ENCODE data around the gene C19orf12.

C19orf12 gene

DNA sequence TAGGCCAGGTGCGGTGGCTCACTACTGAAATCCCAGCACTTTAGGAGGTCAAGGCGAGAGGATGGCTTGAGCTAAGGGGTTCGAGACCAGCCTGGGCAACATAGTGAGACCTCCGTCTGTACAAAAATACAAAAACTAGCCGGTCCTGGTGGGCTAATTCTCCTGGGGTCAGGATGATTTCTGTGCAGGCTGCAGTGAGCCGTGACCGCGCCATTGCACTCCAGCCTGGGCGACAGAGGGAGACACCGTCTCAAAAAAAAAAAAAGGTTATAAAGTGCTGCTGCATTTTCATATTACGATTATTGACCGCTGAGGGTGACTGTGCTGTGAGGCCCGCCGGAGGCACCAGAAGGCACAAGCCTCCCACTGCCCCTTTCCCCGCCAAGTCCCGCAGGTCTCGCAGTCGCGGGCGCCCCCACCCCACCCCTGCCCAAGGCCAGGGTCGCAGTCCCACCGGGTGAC, 50.3 kb downstream of the C19orf12 start:
- no peak for DNase-seq (ENCODE audit: low read depth, low spot score)

- no peak for DNase-seq (ENCODE audit: low read depth, low spot score)
Observed at GRCh38 chr19:29663861-29664752, 51.0 kb downstream of the C19orf12 start.

- no peak for DNase-seq (ENCODE audit: low read depth, low spot score)
Observed at GRCh38 chr19:29662604-29663404, 52.3 kb downstream of the C19orf12 start.

DNA sequence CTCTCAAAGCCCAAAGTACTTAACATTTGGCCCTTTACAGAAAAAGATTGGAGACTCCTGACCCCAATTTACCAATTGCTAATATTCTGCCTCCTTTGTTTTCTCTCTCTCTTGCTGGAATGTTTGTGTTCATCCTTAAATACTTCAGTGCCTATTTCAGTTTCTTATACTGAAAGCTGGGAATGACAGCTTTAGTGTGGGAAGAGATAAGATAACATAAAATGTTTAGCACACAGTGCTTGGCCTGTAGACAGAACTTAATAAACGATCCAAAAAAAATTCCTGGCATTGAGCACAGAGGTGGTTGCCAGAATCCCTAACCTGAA, 52.8 kb downstream of the C19orf12 start:
- DNase-seq (ENCODE audit: low read depth, low spot score) = no peak

- no peak for DNase-seq (ENCODE audit: low read depth, low spot score)
Observed at GRCh38 chr19:29660835-29661234, 54.2 kb downstream of the C19orf12 start.

DNA sequence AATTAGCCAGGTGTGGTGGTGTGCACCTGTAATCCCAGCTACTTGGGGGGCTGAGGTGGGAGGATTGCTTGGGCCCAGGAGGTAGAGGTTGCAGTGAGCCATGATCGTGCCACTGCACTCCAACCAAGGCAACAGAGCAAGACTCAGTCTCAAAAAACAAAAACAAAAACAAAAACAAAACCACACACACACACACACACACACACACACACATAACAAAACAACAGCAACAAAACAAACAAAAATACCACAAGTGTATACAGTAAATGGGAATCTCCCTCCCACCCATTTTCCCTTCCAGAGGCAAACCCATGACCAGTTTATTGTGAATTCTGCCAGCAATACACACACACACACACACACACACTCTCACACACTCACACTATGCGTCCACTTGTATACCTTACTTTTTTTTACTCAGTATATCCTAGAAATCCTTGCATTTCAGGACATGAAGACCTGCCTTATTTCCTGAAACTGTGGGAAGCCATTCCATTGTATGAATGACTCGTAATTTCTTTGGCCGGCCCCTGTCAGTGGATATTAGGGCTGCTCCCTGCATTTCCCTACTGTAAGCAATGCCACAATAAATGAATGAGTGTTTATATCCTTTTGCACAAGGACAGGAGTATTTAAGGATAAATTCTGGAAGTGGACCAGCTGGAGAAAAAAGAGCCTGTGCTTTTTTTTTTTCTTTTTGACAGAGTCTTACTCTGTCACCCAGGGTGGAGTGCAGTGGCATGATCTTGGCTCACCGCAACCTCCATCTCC, 56.7 kb downstream of the C19orf12 start:
- no peak for DNase-seq (ENCODE audit: low read depth, low spot score)

GRCh38 chr19:29655648-29656335, 59.3 kb downstream of the C19orf12 start:
- no peak for DNase-seq (ENCODE audit: low read depth, low spot score)

DNA sequence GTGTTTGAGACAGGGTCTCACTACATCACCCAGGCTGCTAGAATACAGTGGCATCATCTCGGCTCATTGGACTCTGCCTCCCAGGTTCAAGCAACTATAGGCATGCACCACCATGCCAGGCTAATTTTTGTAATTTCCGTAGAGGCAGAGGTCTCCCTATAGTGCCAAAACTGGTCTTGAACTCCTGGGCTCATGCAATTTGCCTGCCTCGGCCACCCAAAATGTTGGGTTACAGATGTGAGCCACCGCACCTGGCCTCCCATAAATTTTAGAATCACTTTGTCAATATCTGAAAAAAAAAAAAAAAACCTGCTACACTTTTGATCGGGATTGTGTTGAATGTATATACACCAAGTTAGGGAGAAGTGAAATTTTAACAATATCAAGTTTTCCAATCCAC, 61.7 kb downstream of the C19orf12 start:
- DNase-seq (ENCODE audit: low read depth, low spot score) = no peak

DNA sequence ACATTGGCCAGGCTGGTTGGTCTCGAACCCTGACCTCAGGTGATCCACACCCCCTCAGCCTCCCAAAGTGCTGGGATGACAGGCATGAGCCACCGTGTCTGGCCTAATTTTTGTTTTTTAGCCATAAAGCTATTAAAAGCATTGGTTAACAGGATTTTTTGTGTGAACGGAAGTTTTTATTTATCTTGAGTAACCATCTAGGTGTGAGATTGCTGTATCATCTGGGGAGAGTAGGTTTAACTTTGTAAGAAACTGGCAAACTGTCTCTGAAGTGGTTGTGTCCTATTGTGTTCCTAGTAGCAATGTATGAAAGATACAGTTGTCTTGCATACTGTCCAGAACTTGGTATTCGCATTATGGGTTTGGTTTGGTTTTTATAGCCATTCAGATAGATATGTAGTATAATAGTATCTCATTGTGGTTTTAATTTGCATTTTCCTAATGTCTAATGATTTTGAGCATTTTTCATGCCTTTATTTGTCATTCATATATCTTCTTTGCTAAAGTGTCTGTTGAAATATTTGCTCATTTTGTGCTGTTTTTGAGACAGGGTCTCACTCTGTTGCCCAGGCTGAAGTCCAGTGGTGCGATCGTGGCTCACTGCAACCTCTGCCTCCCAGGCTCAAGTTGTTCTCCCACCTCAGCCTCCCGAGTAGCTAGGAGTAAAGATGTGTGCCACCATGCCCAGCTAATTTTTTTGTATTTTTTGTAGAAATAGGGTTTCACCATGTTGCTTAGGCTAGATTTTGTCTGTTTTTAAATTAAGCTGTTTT, 63.3 kb downstream of the C19orf12 start:
- DNase-seq (ENCODE audit: low read depth, low spot score) = no peak

DNA sequence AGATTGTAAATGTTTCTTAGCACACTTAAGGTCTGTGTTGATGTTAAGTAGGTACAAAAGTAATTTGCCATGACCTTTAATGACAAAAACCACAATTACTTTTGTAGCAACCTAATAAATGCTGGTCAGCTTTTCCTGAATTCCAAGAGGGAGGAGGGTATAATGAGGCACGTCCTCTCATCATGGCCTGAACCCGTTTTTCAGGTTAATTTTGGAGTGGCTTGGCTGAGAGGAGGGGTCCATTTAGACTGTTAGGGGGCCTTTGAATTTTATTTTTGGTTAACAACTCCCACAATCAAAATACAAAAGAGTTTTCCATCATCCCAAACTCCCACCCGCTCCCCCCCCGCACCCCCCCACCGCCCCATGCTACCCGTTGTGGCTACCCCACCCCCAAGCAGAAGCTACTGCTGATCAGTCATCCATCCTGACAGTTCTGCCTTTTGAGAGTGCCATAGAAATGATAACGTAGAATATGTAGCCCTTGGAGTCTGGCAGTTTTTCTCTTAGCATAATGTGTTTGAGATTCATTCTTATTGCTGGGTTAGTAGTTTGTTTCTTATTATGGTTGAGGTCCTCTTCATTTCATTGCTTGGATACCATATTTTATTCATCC, 64.2 kb downstream of the C19orf12 start:
- DNase-seq (ENCODE audit: low read depth, low spot score) = no peak
